ENCODE measurements around the gene TCF7L1. TPM values are rescaled to one million over a fixed set of nuclear protein-coding genes. Genes with fewer than 3 reads are reported as not detected.

Gene TCF7L1
- total and polyA plus RNA-seq, 9 of the 15 experiments (the other 6 are each of a cell fraction or from before 2014, with no cell fraction given) = 0.03 to 0.11 (median 0.07) TPM; not detected in 5

GRCh38 chr2:85353876-85354285, 220.7 kb downstream of the TCF7L1 start (continued):
- TF ChIP-seq CREM (IDR thresholded peaks at IDR 0.05; ENCODE audit: low read depth) (0 out of 2 replicates have a peak, but pooled peaks have one; percentile 18), ZNF518B (CRISPR knock-in tag; IDR thresholded peaks at IDR 0.05) (no peak), SMARCE1 (IDR thresholded peaks at IDR 0.05) (peak; percentile 51; the same call in 1 of the 2 replicates), TSC22D4 (tag; IDR thresholded peaks at IDR 0.05) (no peak), CHD4 (IDR thresholded peaks at IDR 0.05; ENCODE audit: insufficient read depth, insufficient replicate concordance, low read depth, low read length, poor library complexity, severe bottlenecking) (no peak), ZNF184 (CRISPR knock-in tag; IDR thresholded peaks at IDR 0.05) (no peak), CBFA2T2 (conservative IDR thresholded peaks at IDR 0.05) (0 out of 2 replicates have a peak, but pooled peaks have one; percentile 4), STAG1 (CRISPR knock-in tag; IDR thresholded peaks at IDR 0.05; ENCODE audit: borderline replicate concordance) (no peak), POLR3G (IDR thresholded peaks at IDR 0.05; ENCODE audit: extremely low read depth, insufficient read length, insufficient replicate concordance) (no peak), CBFB (CRISPR knock-in tag; IDR thresholded peaks at IDR 0.05) (no peak), COPS2 (conservative IDR thresholded peaks at IDR 0.05) (no peak), STAT6 (CRISPR knock-in tag; IDR thresholded peaks at IDR 0.05) (no peak), CEBPB (tag; IDR thresholded peaks at IDR 0.05) (no peak), ARNT (IDR thresholded peaks at IDR 0.05) (no peak), ZNF431 (CRISPR knock-in tag; IDR thresholded peaks at IDR 0.05) (no peak), EHMT2 (IDR thresholded peaks at IDR 0.05) (0 out of 2 replicates have a peak, but pooled peaks have one; percentile 14), FOSL1 (tag; conservative IDR thresholded peaks at IDR 0.05) (peak; percentile 75), SMARCA4 (IDR thresholded peaks at IDR 0.05) (peak; percentile 51; the same call in 1 of the 2 replicates), ATF6 (CRISPR knock-in tag; IDR thresholded peaks at IDR 0.05) (no peak), CAMTA2 (CRISPR knock-in tag; conservative IDR thresholded peaks at IDR 0.05) (no peak), SIN3A (IDR thresholded peaks at IDR 0.05; ENCODE audit: borderline replicate concordance in 2 of 2, control insufficient read depth in 1 of 2, low read depth in 2 of 2, low read length in 2 of 2) (no peak), NFATC3 (IDR thresholded peaks at IDR 0.05) (no peak), MEF2D (tag; conservative IDR thresholded peaks at IDR 0.05; ENCODE audit: low read depth) (no peak), SUPT5H (IDR thresholded peaks at IDR 0.05) (no peak)

All from K562 (cell line).